Neural progenitor cell (in vitro differentiated cells): ENCODE measurements around the gene RPL37. TPM values are rescaled to one million over a fixed set of nuclear protein-coding genes. Genes with fewer than 3 reads are reported as not detected.
"Not testable (repeated sequence)": the region's sequence is repeated elsewhere in the genome, so short reads cannot be mapped to it uniquely, and the experiment has no call there.

ENCODE experiments used
- DNase-seq: peaks from one replicate; pipeline ENCODE4 v3.0.0-alpha.2; 2016; ENCODE audit warnings: low spot score
- H2AFZ ChIP-seq: fragments of 200-600 bp; sonication (generic); replicated peaks from 2 replicates; pipeline ENCODE4 v1.6.1; 2016; ENCODE audit warnings: antibody characterized with exemption
- H3F3A ChIP-seq: fragments of 200-600 bp; sonication (generic); 2 replicates; pipeline ENCODE4 v1.6.1; 2016; ENCODE audit warnings: antibody characterized with exemption, low read depth
- H3K27ac ChIP-seq: fragments of 200-600 bp; sonication (generic); 2 replicates; pipeline ENCODE4 v1.5.1; 2016; ENCODE audit warnings: mild to moderate bottlenecking
- H3K27me3 ChIP-seq: fragments of 200-600 bp; sonication (generic); 2 replicates; pipeline ENCODE4 v1.6.1; 2016; ENCODE audit warnings: mild to moderate bottlenecking, moderate library complexity
- H3K36me3 ChIP-seq: fragments of 200-600 bp; sonication (generic); 2 replicates; pipeline ENCODE4 v1.5.1; 2016
- H3K4me1 ChIP-seq: fragments of 200-600 bp; sonication (generic); 2 replicates; pipeline ENCODE4 v1.6.1; 2016; ENCODE audit warnings: mixed run types
- H3K4me2 ChIP-seq: fragments of 200-600 bp; sonication (generic); 2 replicates; pipeline ENCODE4 v1.6.1; 2016
- H3K4me3 ChIP-seq: fragments of 200-600 bp; sonication (generic); 2 replicates; pipeline ENCODE4 v1.5.1; 2016
- H3K79me2 ChIP-seq: fragments of 200-600 bp; sonication (generic); 2 replicates; pipeline ENCODE4 v1.6.1; 2016; ENCODE audit warnings: low read depth
- H3K9ac ChIP-seq: fragments of 200-600 bp; sonication (generic); 2 replicates; pipeline ENCODE4 v1.6.1; 2016
- H3K9me3 ChIP-seq: fragments of 200-600 bp; sonication (generic); 2 replicates; pipeline ENCODE4 v1.5.1; 2016; ENCODE audit warnings: low read depth
- H4K20me1 ChIP-seq: fragments of 200-600 bp; sonication (generic); 2 replicates; pipeline ENCODE4 v1.6.1; 2016; ENCODE audit warnings: low read depth
- H3K27ac Mint-ChIP-seq: 3 replicates; pipeline ENCODE4 v1.8.0; 2021; ENCODE audit warnings: mixed read lengths
- H3K27me3 Mint-ChIP-seq: 2 replicates; pipeline ENCODE4 v1.8.0; 2022; ENCODE audit warnings: low read depth, mild to moderate bottlenecking, inconsistent platforms, moderate library complexity, mixed read lengths; ENCODE audit not compliant: insufficient read depth
- H3K36me3 Mint-ChIP-seq: 3 replicates; pipeline ENCODE4 v1.8.0; 2021; ENCODE audit warnings: mixed read lengths
- H3K4me1 Mint-ChIP-seq: 3 replicates; pipeline ENCODE4 v1.8.0; 2021; ENCODE audit warnings: mixed read lengths
- H3K4me3 Mint-ChIP-seq: 3 replicates; pipeline ENCODE4 v1.8.0; 2021; ENCODE audit warnings: mild to moderate bottlenecking, moderate library complexity, mixed read lengths
- H3K9me3 Mint-ChIP-seq: 3 replicates; pipeline ENCODE4 v1.8.0; 2020; ENCODE audit warnings: mixed read lengths
- CTCF ChIP-seq: fragments of 200-600 bp; sonication (generic); IDR thresholded peaks from 2 replicates; pipeline ENCODE4 v1.5.1; 2017; ENCODE audit warnings: antibody characterized with exemption, mild to moderate bottlenecking
- EZH2 ChIP-seq: fragments of 200-600 bp; sonication (generic); IDR thresholded peaks from 2 replicates; pipeline ENCODE4 v1.6.1; 2017; ENCODE audit warnings: antibody characterized with exemption, mild to moderate bottlenecking, moderate library complexity
- EZH2phosphoT487 ChIP-seq: fragments of 200-600 bp; sonication (generic); IDR thresholded peaks from 2 replicates; pipeline ENCODE4 v1.6.1; 2017; ENCODE audit warnings: antibody characterized with exemption
- total RNA-seq: library from RNA; depleted of rRNA; stranded (reverse); fragments of >200 nt; gene quantifications from 2 replicates; pipeline ENCODE4 v1.2.3, GENCODE V29; 2015; ENCODE audit warnings: low replicate concordance

Gene RPL37
- total RNA-seq, 1 donor from 2014 or later: 235 TPM

GRCh38 chr5:40873286-40873880, 38.4 kb upstream of the RPL37 start:
- H4K20me1 ChIP-seq: no peaks in the 10 kb centered on the region
- DNase-seq: no peak
- TF ChIP-seq CTCF: no peak
- TF ChIP-seq EZH2: no peak
- TF ChIP-seq EZH2phosphoT487: no peak

GRCh38 chr5:40872253-40872652, 37.2 kb upstream of the RPL37 start:
- H3K4me3 ChIP-seq, H3K9ac ChIP-seq, H3K4me1 Mint-ChIP-seq, DNase-seq, H3K9me3 Mint-ChIP-seq, H4K20me1 ChIP-seq, H3K4me1 ChIP-seq, H3K27ac Mint-ChIP-seq, H3K79me2 ChIP-seq, H2AFZ ChIP-seq, H3F3A ChIP-seq, H3K27ac ChIP-seq, H3K4me3 Mint-ChIP-seq, H3K36me3 Mint-ChIP-seq, H3K27me3 ChIP-seq, H3K4me2 ChIP-seq, H3K36me3 ChIP-seq, H3K27me3 Mint-ChIP-seq, H3K9me3 ChIP-seq: not testable (repeated sequence)

More at GRCh38 chr5:40873286-40873880, 38.4 kb upstream of the RPL37 start:
- H3K9me3 Mint-ChIP-seq: peaks cover 5% of the 10 kb centered on the region
- Histone ChIP-seq H3K79me2 (no peaks in the 10 kb centered on the region), H3K4me2 (no peak overlapping the region), H3K36me3 (no peaks in the 10 kb centered on the region), H3F3A (no peaks in the 10 kb centered on the region), H3K4me1 (no peaks in the 10 kb centered on the region), H3K27ac (no peak overlapping the region), H3K9me3 (no peaks in the 10 kb centered on the region), H3K9ac (no peak overlapping the region), H3K4me3 (no peak overlapping the region), H2AFZ (no peak overlapping the region), H3K27me3 (no peaks in the 10 kb centered on the region)
- H3K4me1 Mint-ChIP-seq: no peaks in the 10 kb centered on the region
- H3K4me3 Mint-ChIP-seq: no peak overlapping the region
- H3K27ac Mint-ChIP-seq: no peak overlapping the region
- peaks cover 6% of the 10 kb centered on the region for H3K27me3 Mint-ChIP-seq
- H3K36me3 Mint-ChIP-seq: no peaks in the 10 kb centered on the region

- Mint-ChIP-seq H3K27ac (no peak overlapping the region), H3K27me3 (peaks cover 7% of the 10 kb centered on the region), H3K36me3 (no peaks in the 10 kb centered on the region), H3K4me1 (no peaks in the 10 kb centered on the region), H3K9me3 (peaks cover 5% of the 10 kb centered on the region), H3K4me3 (no peak overlapping the region)
- H3K27me3 ChIP-seq: no peaks in the 10 kb centered on the region
- H3K27ac ChIP-seq: no peak overlapping the region
- H3F3A ChIP-seq: no peaks in the 10 kb centered on the region
- H3K36me3 ChIP-seq: no peaks in the 10 kb centered on the region
- no peak for DNase-seq
- no peak overlapping the region for H2AFZ ChIP-seq
- H4K20me1 ChIP-seq: no peaks in the 10 kb centered on the region
- TF ChIP-seq EZH2: no peak
- no peak for TF ChIP-seq CTCF
- no peak for TF ChIP-seq EZH2phosphoT487
- no peak overlapping the region for H3K4me2 ChIP-seq
- H3K4me3 ChIP-seq: no peak overlapping the region
- no peaks in the 10 kb centered on the region for H3K9me3 ChIP-seq
- H3K79me2 ChIP-seq: no peaks in the 10 kb centered on the region
- H3K9ac ChIP-seq: no peak overlapping the region
- no peaks in the 10 kb centered on the region for H3K4me1 ChIP-seq
Observed at GRCh38 chr5:40871177-40871576, 36.2 kb upstream of the RPL37 start.

GRCh38 chr5:40869384-40869783, 34.4 kb upstream of the RPL37 start:
- Histone ChIP-seq H3K4me1 (no peaks in the 10 kb centered on the region), H3K27me3 (no peaks in the 10 kb centered on the region), H3K27ac (no peak overlapping the region), H3K79me2 (no peaks in the 10 kb centered on the region), H2AFZ (no peak overlapping the region), H3K4me2 (no peak overlapping the region), H3K4me3 (no peak overlapping the region), H4K20me1 (no peaks in the 10 kb centered on the region), H3F3A (no peaks in the 10 kb centered on the region), H3K9ac (no peak overlapping the region), H3K36me3 (no peaks in the 10 kb centered on the region), H3K9me3 (no peaks in the 10 kb centered on the region)
- peaks cover 3% of the 10 kb centered on the region for H3K36me3 Mint-ChIP-seq
- H3K4me1 Mint-ChIP-seq: no peaks in the 10 kb centered on the region
- H3K4me3 Mint-ChIP-seq: no peak overlapping the region
- TF ChIP-seq CTCF: no peak
- TF ChIP-seq EZH2phosphoT487: no peak
- no peak for TF ChIP-seq EZH2
- H3K9me3 Mint-ChIP-seq: peaks cover 15% of the 10 kb centered on the region
- H3K27me3 Mint-ChIP-seq: peaks cover 7% of the 10 kb centered on the region
- no peak overlapping the region for H3K27ac Mint-ChIP-seq
- DNase-seq: no peak
